ENCODE data around the gene MRTFA.

MRTFA gene

DNA sequence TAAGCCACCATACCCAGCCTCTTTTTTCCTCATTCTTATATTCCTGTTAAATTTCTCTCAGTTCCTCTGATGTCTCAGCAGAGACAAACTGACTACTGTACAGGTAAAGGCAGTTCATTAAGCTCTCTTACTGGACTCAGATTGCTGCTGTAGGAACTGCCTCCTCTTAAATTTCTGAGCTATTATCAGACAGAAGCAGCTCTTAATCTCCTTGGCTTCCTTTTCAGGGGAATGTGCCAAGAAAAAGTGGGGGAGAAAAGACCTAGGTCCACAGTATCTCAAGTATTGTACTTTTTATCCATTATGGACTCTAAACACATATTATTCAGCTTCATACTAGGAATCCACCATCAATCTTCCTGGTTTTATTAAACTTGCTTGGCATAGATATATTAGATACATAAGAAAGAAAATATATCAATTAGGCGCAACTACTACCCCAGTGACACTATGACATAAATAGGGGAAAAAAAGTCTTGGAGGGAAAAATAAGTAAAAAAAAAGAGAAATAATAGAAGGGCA, 26.1 kb downstream of the MRTFA start:
- TF ChIP-seq, protein P1, sequence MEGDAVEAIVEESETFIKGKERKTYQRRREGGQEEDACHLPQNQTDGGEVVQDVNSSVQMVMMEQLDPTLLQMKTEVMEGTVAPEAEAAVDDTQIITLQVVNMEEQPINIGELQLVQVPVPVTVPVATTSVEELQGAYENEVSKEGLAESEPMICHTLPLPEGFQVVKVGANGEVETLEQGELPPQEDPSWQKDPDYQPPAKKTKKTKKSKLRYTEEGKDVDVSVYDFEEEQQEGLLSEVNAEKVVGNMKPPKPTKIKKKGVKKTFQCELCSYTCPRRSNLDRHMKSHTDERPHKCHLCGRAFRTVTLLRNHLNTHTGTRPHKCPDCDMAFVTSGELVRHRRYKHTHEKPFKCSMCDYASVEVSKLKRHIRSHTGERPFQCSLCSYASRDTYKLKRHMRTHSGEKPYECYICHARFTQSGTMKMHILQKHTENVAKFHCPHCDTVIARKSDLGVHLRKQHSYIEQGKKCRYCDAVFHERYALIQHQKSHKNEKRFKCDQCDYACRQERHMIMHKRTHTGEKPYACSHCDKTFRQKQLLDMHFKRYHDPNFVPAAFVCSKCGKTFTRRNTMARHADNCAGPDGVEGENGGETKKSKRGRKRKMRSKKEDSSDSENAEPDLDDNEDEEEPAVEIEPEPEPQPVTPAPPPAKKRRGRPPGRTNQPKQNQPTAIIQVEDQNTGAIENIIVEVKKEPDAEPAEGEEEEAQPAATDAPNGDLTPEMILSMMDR (IDR thresholded peaks at IDR 0.05; ENCODE audit: control insufficient read depth, insufficient read depth, low read depth, low read length, missing control alignments): no peak
- DNase-seq (ENCODE audit: low read depth): no peak
- no peak overlapping the region for H3K4me3 ChIP-seq (ENCODE audit: control insufficient read depth, low read depth, low read length)

DNA sequence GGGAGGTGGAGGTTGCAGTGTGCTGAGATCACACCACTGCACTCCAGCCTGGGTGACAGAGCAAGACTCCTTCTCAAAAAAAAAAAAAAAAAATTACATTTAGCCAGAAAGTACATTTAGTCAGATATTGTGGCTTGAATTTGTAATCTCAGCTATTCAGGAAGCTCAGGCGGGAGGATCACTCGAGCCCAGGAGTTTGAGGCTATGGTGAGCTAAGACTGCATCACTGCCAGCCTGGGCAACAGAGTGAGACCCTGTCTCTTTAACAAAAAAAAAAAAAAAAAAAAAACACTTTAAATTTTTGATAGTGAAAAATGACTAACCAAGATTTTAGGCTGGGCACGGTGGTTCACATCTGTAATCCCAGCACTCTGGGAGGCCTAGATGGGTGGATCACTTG, 27.3 kb downstream of the MRTFA start:
- no peak for DNase-seq (ENCODE audit: low read depth)
- TF ChIP-seq, protein P1 (IDR thresholded peaks at IDR 0.05; ENCODE audit: control insufficient read depth, insufficient read depth, low read depth, low read length, missing control alignments): no peak

DNA sequence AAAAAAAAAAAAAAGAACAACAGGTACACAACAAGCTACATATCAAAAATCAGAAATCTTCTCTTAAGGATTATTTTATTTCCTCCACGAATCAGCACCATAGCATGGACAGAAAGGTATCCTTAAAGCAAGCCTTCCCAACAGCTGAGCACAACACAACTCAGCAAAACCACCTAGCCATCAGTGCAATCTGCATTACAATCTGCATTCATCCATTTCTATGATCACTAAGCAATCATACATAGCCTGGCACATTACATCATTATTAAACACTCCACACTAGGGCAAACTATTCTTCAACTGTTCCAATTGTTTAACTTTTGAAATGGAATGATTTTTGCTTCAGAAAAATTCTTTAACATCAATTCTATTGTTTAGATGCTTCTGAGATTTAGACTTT, 29.0 kb downstream of the MRTFA start:
- no peak for DNase-seq (ENCODE audit: low read depth)
- TF ChIP-seq, protein P1 (IDR thresholded peaks at IDR 0.05; ENCODE audit: control insufficient read depth, insufficient read depth, low read depth, low read length, missing control alignments): no peak
- H3K4me3 ChIP-seq (ENCODE audit: control insufficient read depth, low read depth, low read length): no peak overlapping the region

More for the DNA sequence above, 27.3 kb downstream of the MRTFA start:
- no peak overlapping the region for H3K4me3 ChIP-seq (ENCODE audit: control insufficient read depth, low read depth, low read length)

DNA sequence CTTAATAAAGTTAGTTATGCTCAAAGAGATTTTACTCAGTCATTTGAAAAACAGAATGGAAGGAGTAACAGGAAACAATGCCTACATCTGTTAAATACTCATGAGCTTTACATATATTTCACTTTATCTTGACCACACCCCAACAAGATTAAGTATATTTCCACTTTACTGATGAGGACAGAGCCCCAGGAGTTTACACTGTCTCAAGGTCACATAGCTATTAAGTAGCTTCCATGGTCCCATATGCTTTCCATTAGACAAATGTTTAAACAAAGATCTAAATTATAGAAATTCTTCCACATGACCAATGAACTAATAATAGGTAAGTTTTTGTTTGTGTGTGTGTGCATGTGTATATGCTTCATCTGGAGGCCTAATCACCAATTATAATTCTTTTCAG, 30.2 kb downstream of the MRTFA start:
- TF ChIP-seq, protein P1 (IDR thresholded peaks at IDR 0.05; ENCODE audit: control insufficient read depth, insufficient read depth, low read depth, low read length, missing control alignments): no peak
- DNase-seq (ENCODE audit: low read depth): no peak

DNA sequence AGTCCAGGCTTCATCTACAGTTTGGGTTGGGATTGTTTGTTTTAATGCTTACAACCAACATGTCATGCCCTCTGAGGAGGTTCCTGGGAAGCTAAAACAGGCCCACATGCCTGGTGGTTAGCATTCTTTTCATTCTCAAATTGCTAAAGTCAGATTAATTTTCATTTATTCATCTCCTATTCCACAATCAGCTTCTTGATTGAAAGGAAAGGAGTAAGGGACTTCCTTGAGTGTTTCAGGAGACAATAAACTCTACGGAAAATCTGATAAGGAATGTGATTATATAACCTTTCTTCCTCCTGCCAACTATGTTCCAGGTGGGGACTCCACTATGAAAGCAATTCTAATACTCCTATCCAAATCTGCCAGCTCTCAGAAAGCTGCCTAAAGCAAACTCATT, 30.8 kb downstream of the MRTFA start:
- no peak for DNase-seq (ENCODE audit: low read depth)
- no peak overlapping the region for H3K4me3 ChIP-seq (ENCODE audit: control insufficient read depth, low read depth, low read length)
- TF ChIP-seq, protein P1 (IDR thresholded peaks at IDR 0.05; ENCODE audit: control insufficient read depth, insufficient read depth, low read depth, low read length, missing control alignments): no peak

More for the DNA sequence above, 30.2 kb downstream of the MRTFA start:
- H3K4me3 ChIP-seq (ENCODE audit: control insufficient read depth, low read depth, low read length): no peak overlapping the region

DNA sequence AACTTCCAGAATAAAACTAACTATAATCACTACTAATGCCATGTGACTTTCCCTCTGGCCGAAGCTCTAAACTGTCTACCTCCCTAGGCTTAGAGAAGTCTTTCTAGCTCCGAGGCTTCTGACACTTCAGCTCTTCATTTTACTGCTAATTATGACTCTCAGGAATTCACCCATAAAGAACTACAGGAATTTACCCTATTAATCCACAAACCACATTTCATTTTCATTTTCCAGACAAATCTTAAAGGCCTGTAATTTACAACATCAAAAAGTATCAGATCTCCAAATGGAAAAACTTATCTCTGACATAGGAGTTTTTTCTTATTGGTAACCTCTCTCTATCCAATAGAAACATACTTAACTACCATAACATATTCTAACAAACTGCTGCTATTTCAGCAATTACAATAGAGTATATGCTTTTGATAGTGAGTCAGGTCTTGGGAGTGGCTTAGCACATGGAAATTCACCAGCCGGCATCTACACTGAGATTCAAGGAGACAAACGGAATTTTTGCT, 33.4 kb downstream of the MRTFA start:
- no peak overlapping the region for H3K4me3 ChIP-seq (ENCODE audit: control insufficient read depth, low read depth, low read length)
- TF ChIP-seq, protein P1 (IDR thresholded peaks at IDR 0.05; ENCODE audit: control insufficient read depth, insufficient read depth, low read depth, low read length, missing control alignments): no peak
- DNase-seq (ENCODE audit: low read depth): no peak
